ENCODE results near the gene IL23A. TPM values are rescaled to one million over a fixed set of nuclear protein-coding genes. Genes with fewer than 3 reads are reported as not detected.
"Not testable (repeated sequence)": the region's sequence is repeated elsewhere in the genome, so short reads cannot be mapped to it uniquely, and the experiment has no call there.

IL23A gene
- total and polyA plus RNA-seq, 12 donors, result 0.29 to 1.3 (median 0.64) TPM; not detected in 5

GRCh38 chr12:56336361-56337167, 2.1 kb upstream of the IL23A start:
- no peak overlapping the region for H3K4me3 ChIP-seq
- DNase-seq, result peak in 2 of 7 donors; percentile 32 to 40
- TF ChIP-seq POLR2A (IDR thresholded peaks at IDR 0.05) (no peak), CTCF (IDR thresholded peaks at IDR 0.05) (no peak)
- H3K9me3 ChIP-seq (replicated peaks in 1 of 3), result no peaks in the 10 kb centered on the region
- intact Hi-C loops (cut with DNase I), result no loop called here
- no peaks in the 10 kb centered on the region for H3K27me3 ChIP-seq
- H3K36me3 ChIP-seq (replicated peaks in 1 of 2), result no peaks in the 10 kb centered on the region
- 75 to 85% (median 76%) methylated on average over 9 of the region's 9 CpGs for WGBS, 4 donors
- H3K27ac ChIP-seq, result peak overlapping the region in 1 of 5 donors; percentile 21
- peaks cover 7 to 24% of the 10 kb centered on the region in 2 donors for H3K4me1 ChIP-seq (replicated peaks in 1 of 2)

- peaks cover 0 to 7% of the 10 kb centered on the region in 2 donors for H3K36me3 ChIP-seq (replicated peaks in 1 of 2)
- no peak for DNase-seq
- intact Hi-C loops (cut with DNase I), result no loop called here
- H3K27ac ChIP-seq, result no peak overlapping the region
- TF ChIP-seq CTCF (IDR thresholded peaks at IDR 0.05), result no peak
- TF ChIP-seq POLR2A (IDR thresholded peaks at IDR 0.05), result no peak
- no peak overlapping the region for H3K4me3 ChIP-seq
- H3K27me3 ChIP-seq, result no peaks in the 10 kb centered on the region
- peaks cover 5 to 16% of the 10 kb centered on the region in 2 donors for H3K4me1 ChIP-seq (replicated peaks in 1 of 2)
- WGBS, 4 donors, result 77 to 80% (median 80%) methylated on average over 6 to 8 of the region's 8 CpGs
- no peaks in the 10 kb centered on the region for H3K9me3 ChIP-seq (replicated peaks in 1 of 3)
Observed at GRCh38 chr12:56337753-56338251, 882 bp upstream of the IL23A start.

GRCh38 chr12:56339158-56339422, 406 bp downstream of the IL23A start:
- Histone ChIP-seq H3K4me1 (replicated peaks in 1 of 2) (peaks cover 0 to 11% of the 10 kb centered on the region in 2 donors), H3K9me3 (replicated peaks in 1 of 3) (no peaks in the 10 kb centered on the region), H3K36me3 (replicated peaks in 1 of 2) (peaks cover 0 to 20% of the 10 kb centered on the region in 2 donors), H3K4me3 (no peak overlapping the region), H3K27me3 (no peaks in the 10 kb centered on the region), H3K27ac (peak overlapping the region in 1 of 5 donors; percentile 5)
- 29 to 62% (median 58%) methylated on average over 1 of the region's 1 CpG for WGBS, 4 donors
- intact Hi-C loops (cut with DNase I), result no loop called here
- DNase-seq, result no peak
- TF ChIP-seq CTCF (IDR thresholded peaks at IDR 0.05), result no peak
- TF ChIP-seq POLR2A (IDR thresholded peaks at IDR 0.05), result no peak

GRCh38 chr12:56341616-56342015, 2.9 kb downstream of the IL23A start:
- Histone ChIP-seq H3K27ac (no peak overlapping the region), H3K9me3 (replicated peaks in 1 of 3) (no peaks in the 10 kb centered on the region), H3K36me3 (replicated peaks in 1 of 2) (peaks cover 0 to 40% of the 10 kb centered on the region in 2 donors), H3K4me3 (no peak overlapping the region), H3K27me3 (no peaks in the 10 kb centered on the region), H3K4me1 (replicated peaks in 1 of 2) (peaks cover 0 to 5% of the 10 kb centered on the region in 2 donors)
- TF ChIP-seq CTCF (IDR thresholded peaks at IDR 0.05) (no peak), POLR2A (IDR thresholded peaks at IDR 0.05) (no peak)
- WGBS, 4 donors, result 20 to 43% (median 25%) methylated on average over 1 of the region's 1 CpG
- DNase-seq, result no peak
- intact Hi-C loops (cut with DNase I), result no loop called here

- DNase-seq; intact Hi-C loops (cut with DNase I); H3K4me3 ChIP-seq; H3K27me3 ChIP-seq; H3K9me3 ChIP-seq (replicated peaks in 1 of 3); H3K27ac ChIP-seq; H3K4me1 ChIP-seq (replicated peaks in 1 of 2): not testable (repeated sequence)
- WGBS, 4 donors, result 96 to 100% (median 97%) methylated on average over 2 of the region's 2 CpGs
- peaks cover 0 to 46% of the 10 kb centered on the region in 2 donors for H3K36me3 ChIP-seq (replicated peaks in 1 of 2)
Observed at GRCh38 chr12:56342290-56342689, 3.6 kb downstream of the IL23A start.
